Measurements from ENCODE around the gene CHID1. TPM values are rescaled to one million over a fixed set of nuclear protein-coding genes. Genes with fewer than 3 reads are reported as not detected.

CHID1 gene
- total and polyA plus RNA-seq, 9 of the 15 experiments (the other 6 are each of a cell fraction or from before 2014, with no cell fraction given) = 15.1 to 108 (median 39.8) TPM

DNA sequence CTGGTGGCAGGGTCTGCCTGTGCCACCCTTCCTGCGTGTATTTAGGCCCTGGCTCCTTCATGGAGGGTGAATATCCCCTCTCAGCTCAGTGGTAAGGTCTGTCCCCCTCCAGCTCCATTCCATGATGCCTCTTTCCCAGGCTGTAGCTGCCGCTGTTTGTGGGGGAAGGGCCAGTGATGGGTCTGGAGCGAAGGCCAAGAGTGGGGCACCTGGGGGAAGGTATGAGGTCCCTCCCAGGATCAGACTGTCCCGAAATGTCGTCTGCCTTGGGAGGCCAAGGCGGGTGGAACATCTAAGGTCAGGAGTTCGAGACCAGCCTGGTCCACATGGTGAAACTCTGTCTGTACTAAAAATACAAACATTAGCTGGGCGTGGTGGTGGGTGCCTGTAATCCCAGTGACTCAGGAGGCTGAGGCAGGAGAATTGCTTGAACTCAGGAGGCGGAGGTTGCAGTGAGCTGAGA, 76.7 kb downstream of the CHID1 start:
- Histone ChIP-seq H3K79me2 (ENCODE audit: control insufficient read depth, insufficient read depth, low read length) (peaks cover 50% of the 10 kb centered on the region), H3K9me3 (replicated peaks; ENCODE audit: control insufficient read depth, insufficient read depth, low read depth, low read length) (no peaks in the 10 kb centered on the region), H3K4me2 (ENCODE audit: insufficient read depth, low read length) (peak overlapping the region; percentile 85), H3K4me1 (replicated peaks in 1 of 2; ENCODE audit: control insufficient read depth in 2 of 2, insufficient read depth in 2 of 2, low read length in 2 of 2) (peaks cover 20 to 91% of the 10 kb centered on the region in 2 experiments; a peak in 4 of 5 replicates), H3K36me3 (ENCODE audit: control insufficient read depth, insufficient read depth, low read length) (peaks cover 46% of the 10 kb centered on the region; the same call in 2 of the 3 replicates), H4K20me1 (replicated peaks; ENCODE audit: control insufficient read depth, insufficient read depth, low read length) (peaks cover 7% of the 10 kb centered on the region), H3K9me1 (ENCODE audit: control insufficient read depth, insufficient read depth, low read length) (peaks cover 2% of the 10 kb centered on the region), H3K9ac (ENCODE audit: insufficient read depth in 1 of 2, low read depth in 2 of 2, low read length in 2 of 2) (peak overlapping the region; percentile 92 to 95), H3K27me3 (ENCODE audit: control insufficient read depth in 2 of 2, insufficient read depth in 2 of 2, low read length in 2 of 2) (no peaks in the 10 kb centered on the region), H2AFZ (ENCODE audit: low read depth, low read length) (no peak overlapping the region), H3K27ac (ENCODE audit: extremely low read depth, low read depth, low read length) (peak overlapping the region; percentile 94), H3K4me3 (peak overlapping the region; percentile 87)
- ChIA-PET CTCF (ENCODE audit: low intra/inter-chr PET ratio) (no interaction called here), POLR2A (interaction anchor here (0.5 to 2.2 kb wide), 7 partner anchors 8 to 359 kb away, joined by 3 to 20 read pairs (median 4); partner anchors contain the start of genes PNPLA2, POLR2L and TSPAN4)
- ATAC-seq (no peak), FAIRE-seq (peak; percentile 49), DNase-seq (ENCODE audit: extremely low read depth in 1 of 4, low spot score in 3 of 4) (peak in 1 of 4 experiments; percentile 55)
- no TSS peak for BruUV-seq (replicated peaks)
- in situ Hi-C loops (cut with MboI) (no loop called here), intact Hi-C loops (cut with micrococcal nuclease) (loop anchor here (2.0 kb wide), 1 partner anchor 29 kb away; the partner anchor contains the start of gene PIDD1)
- WGBS (ENCODE audit: insufficient coverage, low coverage, missing lambda C conversion rate) = 5% methylated on average over 8 of the region's 9 CpGs
- TF ChIP-seq XRCC4 (IDR thresholded peaks at IDR 0.05; ENCODE audit: extremely low read depth, insufficient read depth, insufficient read length) (no peak), SUPT5H (IDR thresholded peaks at IDR 0.05) (0 out of 2 replicates have a peak, but pooled peaks have one; percentile 29), ZBED1 (IDR thresholded peaks at IDR 0.05) (no peak), DPF2 (IDR thresholded peaks at IDR 0.05) (peak; percentile 50; the same call in 1 of the 2 replicates), HDAC2 (IDR thresholded peaks at IDR 0.05) (0 out of 2 replicates have a peak, but pooled peaks have one; percentile 34), ZBTB1 (CRISPR knock-in tag; IDR thresholded peaks at IDR 0.05; ENCODE audit: borderline replicate concordance, low read depth) (no peak; the same call in 1 of the 2 replicates), HSF4 (CRISPR knock-in tag; IDR thresholded peaks at IDR 0.05; ENCODE audit: borderline replicate concordance) (no peak), SMARCA4 (IDR thresholded peaks at IDR 0.05) (peak; percentile 19; the same call in 1 of the 2 replicates), ZNF174 (CRISPR knock-in tag; IDR thresholded peaks at IDR 0.05) (no peak), ZNF316 (IDR thresholded peaks at IDR 0.05) (0 out of 2 replicates have a peak, but pooled peaks have one; percentile 13), SAP30 (IDR thresholded peaks at IDR 0.05; ENCODE audit: borderline replicate concordance, insufficient read depth, low read depth, low read length, poor library complexity, severe bottlenecking) (peak; percentile 35), SNIP1 (IDR thresholded peaks at IDR 0.05; ENCODE audit: low read depth) (no peak), TCF7L2 (IDR thresholded peaks at IDR 0.05; ENCODE audit: low read depth, low read length) (no peak), THRAP3 (IDR thresholded peaks at IDR 0.05; ENCODE audit: borderline replicate concordance) (no peak), SRF (CRISPR knock-in tag; IDR thresholded peaks at IDR 0.05) (no peak), ZSCAN29 (IDR thresholded peaks at IDR 0.05) (no peak), NCOR1 (IDR thresholded peaks at IDR 0.05) (no peak), SETDB1 (IDR thresholded peaks at IDR 0.05; ENCODE audit: low read length) (no peak), ESRRB (CRISPR knock-in tag; IDR thresholded peaks at IDR 0.05; ENCODE audit: borderline replicate concordance) (no peak), RBM39 (optimal IDR thresholded peaks at IDR 0.05; ENCODE audit: low read depth, low read length) (no peak), TEAD1 (CRISPR knock-in tag; IDR thresholded peaks at IDR 0.05) (peak in 1 of 2 experiments; percentile 15; a peak in 1 of 4 replicates)
- TF ChIP-seq, protein P1, sequence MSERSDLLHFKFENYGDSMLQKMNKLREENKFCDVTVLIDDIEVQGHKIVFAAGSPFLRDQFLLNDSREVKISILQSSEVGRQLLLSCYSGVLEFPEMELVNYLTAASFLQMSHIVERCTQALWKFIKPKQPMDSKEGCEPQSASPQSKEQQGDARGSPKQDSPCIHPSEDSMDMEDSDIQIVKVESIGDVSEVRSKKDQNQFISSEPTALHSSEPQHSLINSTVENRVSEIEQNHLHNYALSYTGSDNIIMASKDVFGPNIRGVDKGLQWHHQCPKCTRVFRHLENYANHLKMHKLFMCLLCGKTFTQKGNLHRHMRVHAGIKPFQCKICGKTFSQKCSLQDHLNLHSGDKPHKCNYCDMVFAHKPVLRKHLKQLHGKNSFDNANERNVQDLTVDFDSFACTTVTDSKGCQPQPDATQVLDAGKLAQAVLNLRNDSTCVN (CRISPR knock-in tag; IDR thresholded peaks at IDR 0.05) = no peak
- TF ChIP-seq, protein P2, sequence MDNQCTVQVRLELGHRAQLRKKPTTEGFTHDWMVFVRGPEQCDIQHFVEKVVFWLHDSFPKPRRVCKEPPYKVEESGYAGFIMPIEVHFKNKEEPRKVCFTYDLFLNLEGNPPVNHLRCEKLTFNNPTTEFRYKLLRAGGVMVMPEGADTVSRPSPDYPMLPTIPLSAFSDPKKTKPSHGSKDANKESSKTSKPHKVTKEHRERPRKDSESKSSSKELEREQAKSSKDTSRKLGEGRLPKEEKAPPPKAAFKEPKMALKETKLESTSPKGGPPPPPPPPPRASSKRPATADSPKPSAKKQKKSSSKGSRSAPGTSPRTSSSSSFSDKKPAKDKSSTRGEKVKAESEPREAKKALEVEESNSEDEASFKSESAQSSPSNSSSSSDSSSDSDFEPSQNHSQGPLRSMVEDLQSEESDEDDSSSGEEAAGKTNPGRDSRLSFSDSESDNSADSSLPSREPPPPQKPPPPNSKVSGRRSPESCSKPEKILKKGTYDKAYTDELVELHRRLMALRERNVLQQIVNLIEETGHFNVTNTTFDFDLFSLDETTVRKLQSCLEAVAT (IDR thresholded peaks at IDR 0.05) = no peak
